ENCODE data around the gene ZNF200. TPM values are rescaled to one million over a fixed set of nuclear protein-coding genes. Genes with fewer than 3 reads are reported as not detected.
"Not testable (repeated sequence)": the region's sequence is repeated elsewhere in the genome, so short reads cannot be mapped to it uniquely, and the experiment has no call there.

The ZNF200 gene
- total RNA-seq, 1 donor from 2014 or later, result 9.0 TPM

DNA sequence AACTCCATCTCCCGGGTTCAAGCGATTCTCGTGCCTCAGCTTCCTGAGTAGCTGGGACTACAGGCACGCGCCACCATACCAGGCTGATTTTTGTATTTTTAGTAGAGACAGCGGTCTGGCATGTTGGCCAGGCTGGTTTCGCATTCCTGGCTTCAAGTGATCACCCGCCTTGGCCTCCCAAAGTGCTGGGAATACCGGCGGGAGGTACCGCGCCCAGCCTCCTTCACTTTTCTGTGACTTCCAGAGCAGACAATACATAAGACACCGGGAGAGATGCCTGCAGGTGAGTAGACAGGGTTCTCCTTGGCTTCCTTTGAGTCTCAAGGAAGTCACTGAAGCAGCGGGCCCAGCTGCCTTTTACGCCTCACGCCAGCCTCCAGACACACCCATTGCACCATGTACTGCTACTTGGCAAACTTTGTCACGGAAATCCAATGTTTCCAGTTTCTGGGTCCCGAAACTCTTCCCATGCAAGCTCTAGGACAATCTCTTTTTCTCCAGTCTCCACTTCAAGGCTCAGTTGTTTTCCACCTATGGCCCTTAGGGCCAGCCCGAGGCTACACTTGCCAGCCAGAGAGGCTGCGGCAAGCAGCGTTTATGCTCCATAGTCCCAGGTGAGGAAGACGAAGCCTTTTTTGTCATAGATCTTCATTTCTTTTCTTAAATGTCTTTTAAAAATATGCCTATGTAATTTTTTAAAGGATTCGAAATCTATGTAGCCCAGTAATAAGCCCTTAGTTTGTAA is 47.8 kb downstream of the ZNF200 start:
- no peaks in the 10 kb centered on the region for H3K9me3 Mint-ChIP-seq (ENCODE audit: unreplicated experiment)
- TF ChIP-seq, protein P1, sequence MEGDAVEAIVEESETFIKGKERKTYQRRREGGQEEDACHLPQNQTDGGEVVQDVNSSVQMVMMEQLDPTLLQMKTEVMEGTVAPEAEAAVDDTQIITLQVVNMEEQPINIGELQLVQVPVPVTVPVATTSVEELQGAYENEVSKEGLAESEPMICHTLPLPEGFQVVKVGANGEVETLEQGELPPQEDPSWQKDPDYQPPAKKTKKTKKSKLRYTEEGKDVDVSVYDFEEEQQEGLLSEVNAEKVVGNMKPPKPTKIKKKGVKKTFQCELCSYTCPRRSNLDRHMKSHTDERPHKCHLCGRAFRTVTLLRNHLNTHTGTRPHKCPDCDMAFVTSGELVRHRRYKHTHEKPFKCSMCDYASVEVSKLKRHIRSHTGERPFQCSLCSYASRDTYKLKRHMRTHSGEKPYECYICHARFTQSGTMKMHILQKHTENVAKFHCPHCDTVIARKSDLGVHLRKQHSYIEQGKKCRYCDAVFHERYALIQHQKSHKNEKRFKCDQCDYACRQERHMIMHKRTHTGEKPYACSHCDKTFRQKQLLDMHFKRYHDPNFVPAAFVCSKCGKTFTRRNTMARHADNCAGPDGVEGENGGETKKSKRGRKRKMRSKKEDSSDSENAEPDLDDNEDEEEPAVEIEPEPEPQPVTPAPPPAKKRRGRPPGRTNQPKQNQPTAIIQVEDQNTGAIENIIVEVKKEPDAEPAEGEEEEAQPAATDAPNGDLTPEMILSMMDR (IDR thresholded peaks at IDR 0.05), result no peak
- H3K36me3 Mint-ChIP-seq (ENCODE audit: unreplicated experiment), result no peaks in the 10 kb centered on the region
- H3K27ac Mint-ChIP-seq (ENCODE audit: unreplicated experiment), result no peak overlapping the region
- H3K4me3 Mint-ChIP-seq (ENCODE audit: unreplicated experiment), result peak overlapping the region; percentile 4
- peaks cover 48% of the 10 kb centered on the region for H3K4me1 Mint-ChIP-seq (ENCODE audit: unreplicated experiment)
- peaks cover 35% of the 10 kb centered on the region for H3K27me3 Mint-ChIP-seq (ENCODE audit: unreplicated experiment)
- DNase-seq (ENCODE audit: extremely low spot score, unreplicated experiment), result no peak

DNA sequence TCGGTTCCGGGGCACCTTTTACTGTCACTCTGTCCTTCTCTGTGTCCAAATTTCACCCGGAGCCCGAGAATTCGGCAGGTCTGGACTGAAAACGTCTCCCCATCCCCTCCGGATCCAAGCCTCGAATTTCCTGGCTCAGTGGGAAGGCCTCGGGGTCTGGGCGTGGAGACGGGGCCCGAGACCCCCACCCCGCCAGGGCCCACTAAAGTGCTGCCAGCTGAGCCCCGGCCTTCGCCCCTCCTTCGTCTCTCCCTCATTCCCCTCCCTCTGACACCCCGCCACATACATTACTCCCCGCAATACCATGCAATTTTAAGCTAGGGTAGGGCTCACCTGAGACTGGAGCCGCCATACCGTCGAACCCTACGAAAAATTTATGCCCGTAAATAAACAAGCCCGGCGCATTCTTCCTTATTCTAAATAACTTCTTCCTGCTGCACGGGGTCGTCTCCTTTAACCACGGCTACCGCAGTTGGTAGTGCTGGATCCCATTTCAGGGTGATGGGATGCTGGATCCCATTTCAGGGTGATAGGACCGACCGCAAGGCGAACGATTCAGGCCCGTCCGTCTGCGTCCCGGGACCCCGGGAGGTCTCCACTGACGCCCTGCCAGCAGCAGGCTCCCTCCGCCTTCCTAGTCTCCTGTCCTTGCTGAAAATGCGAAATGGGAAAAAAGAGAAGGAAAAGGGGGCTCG is 51.4 kb downstream of the ZNF200 start:
- TF ChIP-seq, protein P1 (IDR thresholded peaks at IDR 0.05), result peak; percentile 1
- Mint-ChIP-seq H3K36me3 (ENCODE audit: unreplicated experiment) (no peaks in the 10 kb centered on the region), H3K27ac (ENCODE audit: unreplicated experiment) (no peak overlapping the region), H3K4me3 (ENCODE audit: unreplicated experiment) (peak overlapping the region; percentile 80), H3K9me3 (ENCODE audit: unreplicated experiment) (no peaks in the 10 kb centered on the region), H3K4me1 (ENCODE audit: unreplicated experiment) (peaks cover 30% of the 10 kb centered on the region), H3K27me3 (ENCODE audit: unreplicated experiment) (peaks cover 49% of the 10 kb centered on the region)
- DNase-seq (ENCODE audit: extremely low spot score, unreplicated experiment), result no peak

DNA sequence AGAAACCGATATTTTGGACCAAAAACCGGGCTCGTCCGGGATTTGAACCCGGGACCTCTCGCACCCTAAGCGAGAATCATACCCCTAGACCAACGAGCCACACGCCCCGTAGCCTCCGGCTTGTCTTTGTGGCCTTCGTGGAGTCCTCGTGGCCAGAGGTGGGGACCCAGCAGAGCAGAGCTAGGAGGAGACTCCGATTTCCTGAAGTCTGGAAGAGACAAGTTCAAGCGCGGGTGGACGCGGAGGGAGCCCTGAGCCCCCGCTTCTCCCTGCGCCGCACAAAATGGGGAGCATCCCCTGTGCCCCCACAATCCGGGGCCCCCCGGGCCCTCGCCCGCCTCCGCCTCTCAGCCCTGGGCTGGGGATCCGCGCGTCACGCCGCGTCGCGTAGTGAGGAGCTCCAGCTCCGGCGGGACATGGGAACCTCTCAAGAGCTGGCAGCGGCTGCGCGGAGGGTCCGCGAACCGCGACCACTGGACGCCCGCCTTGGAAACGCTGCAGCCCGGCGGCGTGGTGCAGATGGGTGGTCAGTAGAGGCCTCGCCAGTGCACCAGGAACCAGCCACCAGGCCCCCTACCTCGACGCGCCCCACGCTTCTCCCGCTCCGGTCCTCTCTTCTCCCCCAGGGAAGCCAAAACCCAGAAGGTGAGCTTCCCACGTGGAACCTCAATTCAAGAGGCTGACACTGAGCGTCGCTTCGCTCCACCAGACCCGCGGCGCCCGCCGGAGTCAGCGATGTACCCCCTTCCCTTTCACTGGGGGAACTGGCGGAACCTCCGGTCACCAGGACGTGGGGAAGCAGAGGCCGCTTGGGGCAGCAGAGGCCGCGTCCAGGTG is 52.1 kb downstream of the ZNF200 start:
- peaks cover 25% of the 10 kb centered on the region for H3K4me1 Mint-ChIP-seq (ENCODE audit: unreplicated experiment)
- peaks cover 49% of the 10 kb centered on the region for H3K27me3 Mint-ChIP-seq (ENCODE audit: unreplicated experiment)
- no peak for DNase-seq (ENCODE audit: extremely low spot score, unreplicated experiment)
- no peak overlapping the region for H3K27ac Mint-ChIP-seq (ENCODE audit: unreplicated experiment)
- H3K4me3 Mint-ChIP-seq (ENCODE audit: unreplicated experiment), result peak overlapping the region; percentile 80
- TF ChIP-seq, protein P1 (IDR thresholded peaks at IDR 0.05), result peak; percentile 24
- no peaks in the 10 kb centered on the region for H3K9me3 Mint-ChIP-seq (ENCODE audit: unreplicated experiment)
- no peaks in the 10 kb centered on the region for H3K36me3 Mint-ChIP-seq (ENCODE audit: unreplicated experiment)

DNA sequence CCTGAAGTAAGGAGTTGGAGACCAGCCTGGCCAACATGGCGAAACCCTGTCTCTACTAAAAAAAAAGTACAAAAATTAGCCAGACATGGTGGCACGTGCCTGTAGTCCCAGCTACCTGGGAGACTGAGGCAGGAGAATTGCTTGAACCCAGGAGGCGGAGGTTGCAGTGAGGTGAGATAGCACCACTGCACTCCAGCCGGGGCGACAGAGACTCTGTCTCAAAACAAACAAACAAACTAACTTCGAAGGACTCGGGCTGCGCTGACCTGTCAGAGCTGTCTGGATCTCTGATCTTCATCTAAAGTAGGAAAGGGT is 52.7 kb downstream of the ZNF200 start:
- Mint-ChIP-seq H3K4me1 (ENCODE audit: unreplicated experiment) (peaks cover 25% of the 10 kb centered on the region), H3K4me3 (ENCODE audit: unreplicated experiment) (peak overlapping the region; percentile 80), H3K27me3 (ENCODE audit: unreplicated experiment) (peaks cover 53% of the 10 kb centered on the region)
- not testable (repeated sequence) for DNase-seq (ENCODE audit: extremely low spot score, unreplicated experiment); H3K9me3 Mint-ChIP-seq (ENCODE audit: unreplicated experiment); H3K27ac Mint-ChIP-seq (ENCODE audit: unreplicated experiment); H3K36me3 Mint-ChIP-seq (ENCODE audit: unreplicated experiment)

DNA sequence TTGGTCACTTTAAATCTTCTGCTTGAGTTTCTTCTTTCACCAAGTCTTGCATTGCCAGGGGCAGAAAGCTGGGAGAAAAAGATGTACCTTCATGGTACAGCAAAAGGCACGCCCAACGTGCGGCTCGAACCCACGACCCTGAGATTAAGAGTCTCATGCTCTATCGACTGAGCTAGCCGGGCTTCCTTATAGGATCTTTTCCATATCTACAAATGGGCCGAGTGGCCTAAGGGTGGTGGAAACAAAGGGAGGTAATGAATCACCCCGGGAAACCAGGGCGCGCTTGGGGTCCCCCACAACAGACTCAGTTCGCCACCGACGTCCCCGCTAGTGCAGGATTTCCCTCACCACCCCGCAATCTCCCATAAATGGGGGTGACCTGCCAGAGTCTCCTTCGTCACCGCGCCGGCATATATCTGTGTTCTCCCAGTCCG is 54.5 kb downstream of the ZNF200 start:
- Mint-ChIP-seq H3K4me3 (ENCODE audit: unreplicated experiment) (no peak overlapping the region), H3K4me1 (ENCODE audit: unreplicated experiment) (peaks cover 34% of the 10 kb centered on the region), H3K9me3 (ENCODE audit: unreplicated experiment) (no peaks in the 10 kb centered on the region), H3K27me3 (ENCODE audit: unreplicated experiment) (peaks cover 69% of the 10 kb centered on the region), H3K36me3 (ENCODE audit: unreplicated experiment) (no peaks in the 10 kb centered on the region), H3K27ac (ENCODE audit: unreplicated experiment) (no peak overlapping the region)
- no peak for DNase-seq (ENCODE audit: extremely low spot score, unreplicated experiment)
- TF ChIP-seq, protein P1 (IDR thresholded peaks at IDR 0.05), result no peak
